G401.6 (cell line): Measurements from ENCODE around the gene TTC38.

Experiments used
- FAIRE-seq: peaks from 2 replicates; lab custom pipeline; 2012; peaks lifted over from hg19 to GRCh38; lab: Jason Lieb, UNC

The TTC38 gene

GRCh38 chr22:46329616-46330015 is 61.8 kb downstream of the TTC38 start:
- FAIRE-seq, result no peak

- FAIRE-seq, result no peak
These were observed 62.6 kb downstream of the TTC38 start for GRCh38 chr22:46330426-46330825.

GRCh38 chr22:46331496-46331895 is 63.7 kb downstream of the TTC38 start:
- no peak for FAIRE-seq

- peak; percentile 60 for FAIRE-seq
These were observed 67.7 kb downstream of the TTC38 start, which contains the start of gene TRMU for GRCh38 chr22:46335201-46336118. Gene TRMU, plus strand, starts transcription at chr22:46335714. Its CDS starts 51 bp downstream, at chr22:46335765.

- FAIRE-seq, result no peak
These were observed 68.6 kb downstream of the TTC38 start for GRCh38 chr22:46336119-46337078.

DNA sequence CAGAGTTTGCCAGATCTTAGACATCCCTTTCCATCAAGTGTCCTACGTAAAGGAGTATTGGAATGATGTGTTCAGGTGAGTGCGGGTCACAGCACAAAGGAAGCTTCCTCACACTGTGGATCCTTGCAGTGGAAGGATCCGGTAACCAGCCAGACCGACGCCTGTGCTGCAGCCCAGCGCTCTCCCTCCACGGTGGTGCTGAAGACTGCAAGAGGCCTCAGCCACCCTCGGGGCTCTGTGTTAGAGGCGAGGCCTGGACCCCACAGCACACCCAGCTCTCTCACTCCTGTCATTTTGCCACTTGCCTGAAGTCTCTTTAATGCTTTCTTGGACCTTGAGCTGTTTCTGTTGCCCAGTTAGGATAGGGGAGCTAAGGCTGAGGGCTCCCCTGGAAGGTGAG is 70.1 kb downstream of the TTC38 start:
- no peak for FAIRE-seq

DNA sequence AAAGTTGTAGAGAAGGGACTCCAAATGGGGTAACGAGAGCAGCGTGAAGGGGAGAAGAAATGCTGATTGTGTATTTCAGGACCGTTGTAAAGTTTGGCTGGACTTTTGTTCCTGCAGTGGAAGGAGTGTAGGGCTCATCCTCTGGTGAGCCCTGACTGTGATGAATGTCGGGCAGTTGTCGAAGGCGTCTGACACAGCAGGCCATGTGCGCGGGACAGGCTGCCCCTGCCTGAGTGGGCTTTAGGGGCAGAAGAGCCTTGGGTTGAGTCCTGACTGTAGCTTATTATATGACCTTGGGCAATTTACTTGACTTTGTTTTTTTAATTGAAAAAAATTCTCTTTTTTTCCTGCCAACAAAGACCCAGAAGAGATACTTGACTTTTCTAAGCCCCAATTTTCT is 70.8 kb downstream of the TTC38 start:
- no peak for FAIRE-seq

DNA sequence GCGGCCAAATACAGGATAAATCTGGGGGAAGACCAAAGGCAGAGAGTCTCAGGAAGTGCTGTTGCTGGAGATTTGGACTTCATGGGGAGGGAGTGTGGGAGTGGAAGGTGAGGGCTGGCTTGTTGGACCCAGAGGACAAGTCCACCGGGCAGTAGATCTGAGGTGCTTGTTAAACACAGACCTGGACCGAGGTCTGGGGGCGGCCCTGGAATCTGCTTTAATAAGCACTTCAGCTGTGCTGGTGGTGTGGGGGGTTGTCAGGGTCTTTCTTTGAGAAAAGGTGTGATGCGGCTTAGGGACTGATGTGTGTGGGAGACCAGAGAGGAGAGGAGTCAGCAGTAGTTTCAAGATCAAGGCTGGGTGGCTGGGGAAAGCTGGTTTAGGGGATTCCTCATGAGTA is 72.1 kb downstream of the TTC38 start:
- FAIRE-seq, result no peak

- no peak for FAIRE-seq
These were observed 72.9 kb downstream of the TTC38 start for GRCh38 chr22:46340676-46341075.
